ENCODE measurements around the gene RBM28.
A peak's percentile ranks its signal among the peaks of the same experiment; 100 is the strongest.
"Not testable (repeated sequence)": the region's sequence is repeated elsewhere in the genome, so short reads cannot be mapped to it uniquely, and the experiment has no call there.

Gene RBM28

GRCh38 chr7:128344431-128344774, 695 bp upstream of the RBM28 start:
- no peak for DNase-seq

GRCh38 chr7:128341733-128342132, 2.0 kb downstream of the RBM28 start:
- no peak for DNase-seq

GRCh38 chr7:128335730-128336129, 8.0 kb downstream of the RBM28 start:
- DNase-seq = no peak

DNA sequence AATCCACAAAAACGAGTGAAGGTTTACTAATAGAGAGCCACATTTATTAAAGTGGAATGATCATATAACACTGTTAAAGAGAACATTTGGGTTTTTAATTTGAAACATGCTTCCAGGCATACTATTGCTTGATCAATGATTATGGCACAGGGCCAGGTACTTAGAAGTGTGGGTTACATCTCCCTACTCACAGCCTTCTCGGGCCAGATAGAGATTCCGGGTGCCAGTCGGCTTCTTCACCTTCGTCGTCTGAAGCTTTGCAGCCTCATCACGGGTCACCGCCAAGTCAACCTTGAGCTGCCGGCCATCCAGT, 19.4 kb downstream of the RBM28 start:
- no peak for DNase-seq

DNA sequence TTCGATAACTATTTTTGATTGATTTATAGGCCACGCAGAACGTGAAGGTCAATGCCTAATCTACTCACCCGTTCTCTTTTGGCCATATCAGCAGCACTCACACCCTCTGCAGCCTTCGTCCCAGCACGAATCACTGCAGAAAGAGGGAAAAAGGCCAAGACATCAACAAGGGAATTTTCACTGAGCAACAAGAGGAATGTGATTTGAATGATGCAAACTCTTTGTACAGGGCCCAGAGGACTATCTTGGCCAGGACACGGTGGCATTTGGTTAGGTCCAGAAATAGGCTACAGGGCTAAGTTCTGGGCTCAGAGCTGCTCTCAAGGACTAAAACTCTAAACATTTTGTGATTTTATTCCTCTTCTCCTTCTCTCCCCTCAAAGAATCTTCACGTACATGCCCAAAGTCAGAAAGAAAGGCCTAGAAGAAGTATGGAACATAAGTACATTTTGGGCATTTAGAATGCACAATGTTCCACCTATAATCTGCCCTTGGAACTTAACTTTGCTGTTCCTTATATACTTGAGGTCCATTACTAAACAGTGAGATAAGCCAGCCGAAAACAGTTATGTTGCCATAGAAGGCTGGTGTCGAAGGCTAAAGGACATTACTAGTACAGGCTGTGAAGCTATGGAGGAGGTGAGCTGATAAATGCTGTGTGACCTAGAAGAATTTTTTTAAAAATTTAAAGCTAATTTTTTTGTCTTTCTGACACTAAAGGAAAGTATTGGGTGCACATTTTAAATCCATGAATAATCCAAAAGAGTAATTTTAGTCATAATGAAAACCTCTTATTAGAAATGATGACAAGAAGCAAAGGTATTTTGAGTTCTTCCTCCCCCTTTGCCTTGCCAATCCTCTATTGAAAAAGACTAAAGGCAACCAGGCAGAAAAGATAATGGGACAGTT, 20.0 kb downstream of the RBM28 start:
- DNase-seq = no peak

DNA sequence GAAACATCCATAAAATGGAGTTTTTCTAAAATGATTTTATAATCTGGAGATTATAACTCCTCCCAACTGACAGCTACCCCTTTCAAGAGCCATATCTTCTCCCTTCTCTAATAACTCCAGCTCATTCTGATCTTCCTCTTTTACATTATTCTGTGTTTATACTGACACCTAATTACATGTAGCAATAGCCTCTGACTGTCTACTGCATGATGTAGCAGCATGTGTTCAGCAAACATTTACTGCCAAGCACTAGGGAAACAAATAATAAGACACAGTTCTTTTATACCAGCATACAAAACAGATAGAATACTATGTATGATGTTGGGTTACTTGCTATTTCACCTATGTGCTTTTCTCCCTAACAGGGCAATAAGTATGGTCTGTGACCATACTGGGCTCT, 20.7 kb downstream of the RBM28 start:
- peak; percentile 6 for DNase-seq

DNA sequence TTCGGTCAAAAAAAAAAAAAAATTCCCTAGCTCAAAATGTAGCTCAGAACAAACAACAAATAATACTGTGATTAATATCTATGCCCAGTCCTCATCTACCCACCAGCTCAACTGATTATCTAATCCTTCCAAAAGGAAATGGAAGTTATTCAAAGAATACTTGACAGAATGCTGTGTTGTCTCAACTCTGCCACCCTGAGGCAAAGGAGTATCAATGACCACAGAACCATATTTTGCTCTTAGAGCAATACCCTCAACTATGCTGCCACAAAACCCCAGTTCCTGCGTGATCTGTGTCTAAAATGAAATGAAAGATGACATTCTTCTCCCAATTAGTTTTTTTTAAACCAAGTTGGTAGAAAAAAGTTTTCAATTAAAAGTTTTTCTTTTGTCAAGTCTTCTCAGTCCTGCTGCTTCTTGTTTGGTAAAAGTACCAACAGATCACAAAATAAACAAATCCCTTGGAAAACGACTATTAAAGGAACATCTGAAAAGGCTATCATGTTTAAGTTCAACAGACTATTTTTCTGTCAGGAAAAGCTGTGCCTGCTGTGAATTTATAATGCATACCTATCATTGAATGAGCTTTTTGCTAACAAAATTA, 21.6 kb downstream of the RBM28 start:
- peak; percentile 57 for DNase-seq

- DNase-seq = no peak
These were observed 22.7 kb downstream of the RBM28 start for GRCh38 chr7:128321044-128321422.

DNA sequence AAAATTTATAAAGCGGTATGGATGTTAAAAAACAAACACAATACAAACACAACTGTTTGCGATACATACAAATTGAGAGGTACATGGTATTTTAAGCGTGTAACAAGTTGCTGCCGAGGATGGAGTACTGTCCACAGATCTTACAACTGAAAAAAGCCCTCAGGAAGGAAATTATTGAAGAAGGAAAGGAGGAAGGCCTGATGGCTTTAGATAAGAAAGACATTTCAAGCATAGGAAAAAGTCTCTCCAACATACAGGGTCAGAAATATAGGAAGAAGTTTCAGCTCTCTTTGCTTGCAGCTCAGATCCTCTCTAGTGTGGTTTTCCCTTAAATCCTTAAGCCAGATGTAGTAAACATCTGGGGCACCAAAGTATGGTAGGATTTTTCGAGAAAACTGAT, 25.0 kb downstream of the RBM28 start:
- no peak for DNase-seq

DNA sequence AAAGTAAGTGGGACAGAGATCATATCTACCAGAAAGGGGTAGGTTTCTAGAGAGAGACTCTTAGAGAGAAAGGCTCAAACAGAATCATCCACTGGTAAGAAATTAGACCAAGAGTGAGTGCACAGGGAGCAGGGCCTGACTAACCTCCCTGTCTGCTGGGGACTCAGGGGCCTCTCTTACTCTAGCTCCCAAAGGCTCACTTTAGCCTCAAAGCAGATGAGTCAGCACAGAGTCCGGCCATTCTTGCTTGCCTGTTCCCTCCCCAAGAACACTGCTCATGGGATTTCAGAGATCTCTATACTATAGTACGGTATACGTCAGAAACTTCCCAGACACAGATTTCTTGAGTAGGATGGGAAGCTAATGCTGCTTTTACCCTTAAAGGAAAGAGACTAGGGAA, 32.7 kb downstream of the RBM28 start:
- no peak for DNase-seq

- DNase-seq = no peak
These were observed 33.2 kb downstream of the RBM28 start for GRCh38 chr7:128310499-128310898.

- DNase-seq = no peak
These were observed 33.7 kb downstream of the RBM28 start for GRCh38 chr7:128309976-128310375.

DNA sequence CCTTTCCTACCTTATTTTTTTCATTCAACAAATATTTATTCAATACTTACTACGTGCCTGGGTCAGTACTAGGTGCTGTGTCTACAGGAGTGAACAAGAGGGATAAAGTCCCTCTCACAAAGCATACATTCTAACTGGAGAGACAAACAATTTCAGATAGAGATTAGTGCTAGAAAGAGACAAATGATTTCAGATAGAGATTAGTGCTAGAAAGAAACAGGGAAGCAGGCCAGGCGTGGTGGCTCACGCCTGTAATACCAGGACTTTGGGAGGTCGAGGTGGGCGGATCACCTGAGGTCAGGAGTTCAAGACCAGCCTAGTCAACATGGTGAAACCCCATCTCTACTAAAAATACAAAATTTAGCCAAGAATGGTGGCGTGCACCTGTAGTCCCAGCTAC, 34.6 kb downstream of the RBM28 start:
- no peak for DNase-seq

GRCh38 chr7:128307061-128307460, 36.6 kb downstream of the RBM28 start:
- DNase-seq = peak; percentile 61

DNA sequence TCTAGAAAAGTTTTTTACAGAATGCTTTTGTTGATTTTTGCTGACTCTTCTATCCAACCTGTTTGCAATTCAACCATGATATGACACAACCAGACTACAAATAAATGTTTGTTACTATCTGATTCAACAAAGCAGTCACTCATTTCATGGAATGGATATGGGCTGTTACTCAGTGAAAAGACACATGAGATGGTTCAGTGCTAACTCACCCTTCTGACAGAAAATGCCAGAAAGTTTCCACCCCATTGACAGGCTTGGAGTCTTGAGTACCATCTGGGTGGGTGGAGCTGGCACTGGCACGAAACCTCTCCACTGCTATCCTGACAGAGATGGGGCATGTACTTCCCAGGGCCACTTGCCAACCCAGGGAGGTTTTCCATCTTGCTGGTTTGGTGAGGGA, 39.5 kb downstream of the RBM28 start:
- no peak for DNase-seq

GRCh38 chr7:128303643-128304042, 40.1 kb downstream of the RBM28 start:
- DNase-seq = peak; percentile 19

DNA sequence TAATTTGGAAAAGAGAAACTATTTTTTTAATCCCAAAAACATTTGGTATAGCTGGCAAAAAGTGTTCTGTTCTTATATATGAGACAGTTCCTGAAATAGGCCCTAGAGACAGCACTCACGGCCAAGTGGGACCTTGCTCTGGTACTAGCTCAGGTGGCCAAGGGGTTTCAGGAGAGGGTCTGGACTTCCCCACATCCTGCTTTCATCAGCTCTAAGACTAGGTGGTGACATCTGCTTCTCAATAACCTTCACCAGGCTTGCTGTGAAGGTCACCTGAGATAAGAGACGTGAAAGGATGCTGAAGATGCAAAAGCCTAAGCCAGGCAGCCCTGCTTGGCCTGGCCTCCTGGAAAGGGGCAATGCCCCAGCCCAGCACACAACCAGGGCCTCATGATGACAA, 40.6 kb downstream of the RBM28 start:
- no peak for DNase-seq

DNA sequence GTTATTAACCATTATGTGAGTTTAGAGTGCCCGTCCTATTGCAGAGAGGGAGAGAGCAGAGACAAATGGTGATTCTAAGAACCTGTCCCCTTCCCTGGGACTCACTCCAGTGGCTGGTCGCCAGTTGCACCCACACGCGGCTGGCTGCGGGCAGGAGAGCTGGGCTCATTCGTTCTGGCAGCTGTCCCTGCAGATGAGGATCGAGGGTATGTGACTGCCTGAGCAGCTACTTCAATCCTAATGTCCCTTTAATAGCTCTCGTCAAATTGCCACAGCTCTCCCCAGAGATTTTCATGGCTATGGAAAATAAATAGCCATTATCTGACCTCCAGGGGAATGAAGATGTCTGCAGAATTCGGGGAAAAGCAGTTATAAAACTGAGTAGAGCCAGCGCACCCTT, 41.6 kb downstream of the RBM28 start:
- no peak for DNase-seq

- no peak for DNase-seq
These were observed 44.5 kb downstream of the RBM28 start for GRCh38 chr7:128299109-128299607.

DNA sequence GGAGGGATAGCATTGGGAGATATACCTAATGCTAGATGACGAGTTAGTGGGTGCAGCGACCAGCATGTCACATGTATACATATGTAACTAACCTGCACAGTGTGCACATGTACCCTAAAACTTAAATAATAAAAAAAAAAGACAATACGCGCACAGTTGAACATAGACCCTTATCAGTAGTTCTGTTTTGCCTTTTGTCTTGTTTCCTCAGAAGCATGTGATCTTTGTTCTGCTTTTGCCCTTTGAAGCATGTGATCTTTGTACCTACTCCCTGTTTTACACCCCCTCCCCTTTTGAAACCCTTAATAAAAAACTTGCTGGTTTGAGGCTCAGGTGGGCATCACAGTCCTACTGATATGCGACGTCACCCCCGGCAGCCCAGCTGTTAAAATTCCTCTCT, 45.7 kb downstream of the RBM28 start:
- not testable (repeated sequence) for DNase-seq

- DNase-seq = no peak
These were observed 56.2 kb downstream of the RBM28 start for GRCh38 chr7:128287556-128287955.

GRCh38 chr7:128284102-128284501, 59.6 kb downstream of the RBM28 start:
- DNase-seq = no peak

- no peak for DNase-seq
These were observed 61.9 kb downstream of the RBM28 start for GRCh38 chr7:128281605-128282380.

- not testable (repeated sequence) for DNase-seq
These were observed 63.3 kb downstream of the RBM28 start for GRCh38 chr7:128280451-128280850.
